ENCODE measurements around the gene ITSN2. TPM values are rescaled to one million over a fixed set of nuclear protein-coding genes. Genes with fewer than 3 reads are reported as not detected.

ITSN2 gene
- total RNA-seq, 1 donor from 2014 or later, result 19.6 TPM

DNA sequence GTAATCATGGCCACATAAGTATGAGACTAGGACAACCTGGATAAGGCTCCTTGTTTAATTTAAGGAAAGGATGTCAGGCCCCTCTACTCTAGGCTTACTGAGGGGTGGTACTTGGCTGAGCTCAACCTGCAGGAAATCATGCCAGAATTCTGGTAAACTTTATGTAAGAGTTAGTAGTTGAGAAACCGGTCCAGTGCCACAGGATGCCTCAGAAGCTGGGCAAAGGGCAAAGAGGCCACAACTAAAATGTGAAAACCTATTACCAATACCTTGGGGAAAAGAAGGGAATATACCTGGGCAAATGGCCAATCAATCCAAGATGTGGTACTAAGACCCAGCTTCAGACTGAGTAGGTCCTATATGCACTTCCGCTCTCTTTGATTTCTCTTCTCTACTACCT, 86.7 kb downstream of the ITSN2 start:
- peaks cover 14% of the 10 kb centered on the region for H3K36me3 Mint-ChIP-seq
- peaks cover 7% of the 10 kb centered on the region for H3K4me1 Mint-ChIP-seq
- no peaks in the 10 kb centered on the region for H3K9me3 Mint-ChIP-seq
- no peak overlapping the region for H3K27ac Mint-ChIP-seq
- no peak overlapping the region for H3K4me3 Mint-ChIP-seq
- DNase-seq (ENCODE audit: low spot score in 2 of 2, unreplicated experiment in 2 of 2), result no peak
- H3K27me3 Mint-ChIP-seq (ENCODE audit: low read depth), result no peaks in the 10 kb centered on the region
- TF ChIP-seq, protein P1, sequence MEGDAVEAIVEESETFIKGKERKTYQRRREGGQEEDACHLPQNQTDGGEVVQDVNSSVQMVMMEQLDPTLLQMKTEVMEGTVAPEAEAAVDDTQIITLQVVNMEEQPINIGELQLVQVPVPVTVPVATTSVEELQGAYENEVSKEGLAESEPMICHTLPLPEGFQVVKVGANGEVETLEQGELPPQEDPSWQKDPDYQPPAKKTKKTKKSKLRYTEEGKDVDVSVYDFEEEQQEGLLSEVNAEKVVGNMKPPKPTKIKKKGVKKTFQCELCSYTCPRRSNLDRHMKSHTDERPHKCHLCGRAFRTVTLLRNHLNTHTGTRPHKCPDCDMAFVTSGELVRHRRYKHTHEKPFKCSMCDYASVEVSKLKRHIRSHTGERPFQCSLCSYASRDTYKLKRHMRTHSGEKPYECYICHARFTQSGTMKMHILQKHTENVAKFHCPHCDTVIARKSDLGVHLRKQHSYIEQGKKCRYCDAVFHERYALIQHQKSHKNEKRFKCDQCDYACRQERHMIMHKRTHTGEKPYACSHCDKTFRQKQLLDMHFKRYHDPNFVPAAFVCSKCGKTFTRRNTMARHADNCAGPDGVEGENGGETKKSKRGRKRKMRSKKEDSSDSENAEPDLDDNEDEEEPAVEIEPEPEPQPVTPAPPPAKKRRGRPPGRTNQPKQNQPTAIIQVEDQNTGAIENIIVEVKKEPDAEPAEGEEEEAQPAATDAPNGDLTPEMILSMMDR (IDR thresholded peaks at IDR 0.05; ENCODE audit: unreplicated experiment), result no peak

GRCh38 chr2:24272907-24273306, 87.4 kb downstream of the ITSN2 start:
- no peaks in the 10 kb centered on the region for H3K27me3 Mint-ChIP-seq (ENCODE audit: low read depth)
- no peak for DNase-seq (ENCODE audit: low spot score in 2 of 2, unreplicated experiment in 2 of 2)
- H3K36me3 Mint-ChIP-seq, result peaks cover 17% of the 10 kb centered on the region
- no peak overlapping the region for H3K27ac Mint-ChIP-seq
- H3K4me3 Mint-ChIP-seq, result no peak overlapping the region
- H3K9me3 Mint-ChIP-seq, result no peaks in the 10 kb centered on the region
- H3K4me1 Mint-ChIP-seq, result peaks cover 7% of the 10 kb centered on the region
- TF ChIP-seq, protein P1 (IDR thresholded peaks at IDR 0.05; ENCODE audit: unreplicated experiment), result no peak

DNA sequence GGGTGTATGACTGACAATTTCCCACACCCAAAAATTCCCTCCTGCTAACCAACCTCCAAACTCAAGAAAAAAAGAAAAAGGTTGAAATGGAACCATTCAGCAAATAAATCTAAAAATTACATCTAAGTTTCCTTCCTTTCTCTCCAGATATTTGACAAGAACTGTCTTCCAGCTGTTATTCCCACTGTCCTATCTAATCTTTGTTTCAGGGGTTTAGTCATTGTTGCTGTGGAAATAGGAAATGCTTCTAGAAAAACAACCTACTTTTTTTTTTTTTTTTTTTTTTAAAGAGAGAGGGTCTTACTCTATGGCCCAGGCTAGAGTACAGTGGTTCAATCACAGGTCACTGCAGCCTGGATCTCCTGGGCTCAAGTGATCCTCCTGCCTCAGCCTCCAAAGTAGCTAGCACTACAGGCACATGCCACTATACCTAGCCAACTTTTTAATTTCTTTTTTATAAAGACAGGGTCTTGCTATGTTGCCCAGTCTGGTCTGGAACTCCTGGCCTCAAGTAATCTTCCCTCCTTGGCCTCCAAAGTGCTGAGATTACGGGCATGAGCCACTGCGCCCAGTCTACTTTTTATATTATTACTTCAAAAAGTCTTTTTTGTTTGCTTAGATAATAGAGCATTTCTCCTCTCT, 88.1 kb downstream of the ITSN2 start:
- TF ChIP-seq, protein P1 (IDR thresholded peaks at IDR 0.05; ENCODE audit: unreplicated experiment), result no peak
- H3K4me3 Mint-ChIP-seq, result no peak overlapping the region
- peaks cover 17% of the 10 kb centered on the region for H3K36me3 Mint-ChIP-seq
- no peaks in the 10 kb centered on the region for H3K9me3 Mint-ChIP-seq
- DNase-seq (ENCODE audit: low spot score in 2 of 2, unreplicated experiment in 2 of 2), result no peak
- H3K4me1 Mint-ChIP-seq, result peaks cover 7% of the 10 kb centered on the region
- H3K27ac Mint-ChIP-seq, result no peak overlapping the region
- H3K27me3 Mint-ChIP-seq (ENCODE audit: low read depth), result no peaks in the 10 kb centered on the region

DNA sequence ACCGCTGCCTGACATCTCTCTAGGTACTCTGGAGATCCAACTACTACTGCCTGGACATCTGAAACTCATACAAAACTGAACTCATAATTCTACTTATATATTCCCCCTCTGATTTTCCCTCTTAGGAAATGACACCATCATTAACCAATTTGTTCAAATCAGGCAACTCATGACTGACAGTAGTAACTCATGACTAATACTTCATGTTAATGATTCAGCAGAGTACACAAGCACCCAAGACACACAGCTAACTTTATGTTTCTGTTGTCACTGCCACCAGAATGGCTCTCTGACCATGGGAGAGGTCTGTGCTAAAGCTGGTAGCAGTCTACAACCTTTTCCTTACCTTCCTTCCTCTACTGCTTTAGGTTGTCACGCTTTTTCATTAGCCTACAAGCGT, 91.1 kb downstream of the ITSN2 start:
- TF ChIP-seq, protein P1 (IDR thresholded peaks at IDR 0.05; ENCODE audit: unreplicated experiment), result no peak
- DNase-seq (ENCODE audit: low spot score in 2 of 2, unreplicated experiment in 2 of 2), result no peak
- Mint-ChIP-seq H3K9me3 (no peaks in the 10 kb centered on the region), H3K27me3 (ENCODE audit: low read depth) (no peaks in the 10 kb centered on the region), H3K36me3 (peaks cover 21% of the 10 kb centered on the region), H3K4me3 (no peak overlapping the region), H3K27ac (no peak overlapping the region), H3K4me1 (no peaks in the 10 kb centered on the region)

- H3K4me1 Mint-ChIP-seq, result peaks cover 5% of the 10 kb centered on the region
- H3K9me3 Mint-ChIP-seq, result no peaks in the 10 kb centered on the region
- TF ChIP-seq, protein P1 (IDR thresholded peaks at IDR 0.05; ENCODE audit: unreplicated experiment), result no peak
- H3K36me3 Mint-ChIP-seq, result peaks cover 18% of the 10 kb centered on the region
- no peak overlapping the region for H3K27ac Mint-ChIP-seq
- no peak for DNase-seq (ENCODE audit: low spot score in 2 of 2, unreplicated experiment in 2 of 2)
- H3K4me3 Mint-ChIP-seq, result no peak overlapping the region
- no peaks in the 10 kb centered on the region for H3K27me3 Mint-ChIP-seq (ENCODE audit: low read depth)
Observed at GRCh38 chr2:24265212-24265611, 95.1 kb downstream of the ITSN2 start.
